Endothelial cell of umbilical vein (primary cell): ENCODE data around the gene GORASP2. TPM values are rescaled to one million over a fixed set of nuclear protein-coding genes. Genes with fewer than 3 reads are reported as not detected.

Experiments used
- BruUV-seq: library from RNA; stranded (reverse); fragments of 400-500 nt; replicated peaks from 2 replicates; lab custom pipeline; 2021; lab: Mats Ljungman, UMichigan
- CTCF ChIA-PET: fragments of 300-600, 350-600 bp; sonication (Branson Sonifier 250); formaldehyde crosslinking; loops from one replicate; lab custom pipeline; 2021; ENCODE audit warnings: antibody characterized with exemption, inconsistent platforms; lab: Charles Lee
- POLR2A ChIA-PET: fragments of 300-600, 350-600 bp; sonication (Branson Sonifier 250); formaldehyde crosslinking; loops from one replicate; lab custom pipeline; 2021; ENCODE audit warnings: antibody characterized with exemption, inconsistent platforms; lab: Charles Lee
- DNase-seq: peaks from one replicate; pipeline ENCODE4 v3.0.0-alpha.2; 2011; ENCODE audit warnings: low read depth, low spot score
- FAIRE-seq: peaks from 2 replicates; lab custom pipeline; 2011; peaks lifted over from hg19 to GRCh38; lab: Jason Lieb, UNC
- H2AFZ ChIP-seq: 2 replicates; pipeline ENCODE4 v1.6.0; 2012; ENCODE audit warnings: low read depth, low read length, control low read depth, inconsistent platforms
- H3K27ac ChIP-seq: 2 replicates; pipeline ENCODE4 v1.5.1; 2011; ENCODE audit warnings: low read depth, mild to moderate bottlenecking, control low read depth, low read length, moderate library complexity; ENCODE audit not compliant: insufficient read depth
- H3K27me3 ChIP-seq, 2 experiments: 2 replicates each; pipeline versions ENCODE4 v1.6.0 to v1.6.1; 2011; ENCODE audit warnings: low read length in 2 of 2, mixed read lengths in 1 of 2; ENCODE audit not compliant: control insufficient read depth in 2 of 2, insufficient read depth in 2 of 2
- H3K36me3 ChIP-seq, 2 experiments: 2 replicates in 1 of 2; 3 replicates in 1 of 2; pipeline ENCODE4 v1.5.1; 2011; ENCODE audit warnings: low read length in 2 of 2, mild to moderate bottlenecking in 1 of 2, moderate library complexity in 1 of 2; ENCODE audit not compliant: control insufficient read depth in 2 of 2, insufficient read depth in 2 of 2; ENCODE audit errors: extremely low read depth in 1 of 2
- H3K4me1 ChIP-seq: 3 replicates; pipeline ENCODE4 v1.5.1; 2011; ENCODE audit warnings: mild to moderate bottlenecking, low read length; ENCODE audit not compliant: control insufficient read depth, insufficient read depth; ENCODE audit errors: extremely low read depth
- H3K4me2 ChIP-seq: 2 replicates; pipeline ENCODE4 v1.6.1; 2011; ENCODE audit warnings: low read length, control low read depth, mixed read lengths; ENCODE audit not compliant: insufficient read depth
- H3K4me3 ChIP-seq, 3 experiments: fragments of 200-600 bp in 1 of 3; sonication (generic), shearing (Covaris generic) in 1 of 3; replicated peaks in 1 of 3; 2 replicates each; pipeline ENCODE4 v1.5.1; 2011 to 2016; ENCODE audit warnings: control low read depth in 3 of 3, low read length in 3 of 3, mild to moderate bottlenecking in 2 of 3, inconsistent platforms in 1 of 3, low read depth in 1 of 3, moderate library complexity in 1 of 3; ENCODE audit not compliant: insufficient read depth in 1 of 3
- H3K79me2 ChIP-seq: 2 replicates; pipeline ENCODE4 v1.6.0; 2012; ENCODE audit warnings: low read length, inconsistent platforms; ENCODE audit not compliant: control insufficient read depth, insufficient read depth
- H3K9ac ChIP-seq: replicated peaks from 2 replicates; pipeline ENCODE3; 2011; ENCODE audit warnings: low read length, control low read depth; ENCODE audit not compliant: insufficient read depth; ENCODE audit errors: extremely low read depth
- H3K9me1 ChIP-seq: replicated peaks from 3 replicates; pipeline ENCODE4 v1.6.0; 2011; ENCODE audit warnings: mild to moderate bottlenecking, low read length; ENCODE audit not compliant: control insufficient read depth, insufficient read depth; ENCODE audit errors: extremely low read depth
- H3K9me3 ChIP-seq: replicated peaks from 2 replicates; pipeline ENCODE4 v1.5.1; 2012; ENCODE audit warnings: low read length, inconsistent platforms; ENCODE audit not compliant: control insufficient read depth, insufficient read depth
- H4K20me1 ChIP-seq: replicated peaks from 2 replicates; pipeline ENCODE3; 2011; ENCODE audit warnings: mild to moderate bottlenecking, low read length; ENCODE audit not compliant: control insufficient read depth, insufficient read depth; ENCODE audit errors: extremely low read depth
- EZH2 ChIP-seq: IDR thresholded peaks from 2 replicates; pipeline ENCODE4 v1.6.1; 2012; ENCODE audit warnings: borderline replicate concordance, low read depth, mild to moderate bottlenecking, moderate library complexity, low read length, inconsistent platforms; ENCODE audit not compliant: severe bottlenecking
- FOS ChIP-seq: IDR thresholded peaks from 2 replicates; pipeline ENCODE4 v1.6.1; 2011; ENCODE audit warnings: mild to moderate bottlenecking, low read length, moderate library complexity, borderline replicate concordance; ENCODE audit not compliant: insufficient read depth
- GATA2 ChIP-seq: IDR thresholded peaks from 2 replicates; pipeline ENCODE4 v1.7.0; 2011; ENCODE audit warnings: low read depth, mild to moderate bottlenecking, moderate library complexity, mixed read lengths, low read length; ENCODE audit not compliant: insufficient read length, insufficient read depth
- JUN ChIP-seq: IDR thresholded peaks from 2 replicates; pipeline ENCODE4 v1.6.1; 2011; ENCODE audit warnings: borderline replicate concordance, low read depth; ENCODE audit not compliant: insufficient read length, insufficient read depth
- MYC ChIP-seq: IDR thresholded peaks from one replicate; pipeline ENCODE4 v1.6.1; 2011; ENCODE audit warnings: mild to moderate bottlenecking, low read depth, low read length
- POLR2A ChIP-seq: IDR thresholded peaks from 2 replicates; pipeline ENCODE4 v1.6.1; 2012; ENCODE audit warnings: low read depth, mild to moderate bottlenecking, control low read depth, low read length
- POLR2AphosphoS5 ChIP-seq: IDR thresholded peaks from 2 replicates; pipeline ENCODE4 v1.6.1; 2012; ENCODE audit warnings: low read depth, mild to moderate bottlenecking, control low read depth, low read length, moderate library complexity; ENCODE audit not compliant: insufficient read depth
- dilution Hi-C: fragments of 300-500 bp; cut with MboI; formaldehyde crosslinking; loops from one replicate; pipeline ENCODE4 v1.15.0; 2019; ENCODE audit warnings: low sequenced_read_pairs; ENCODE audit not compliant: extremely low pct_ligation_motif_present
- intact Hi-C: fragments of 100-400 bp; cut with micrococcal nuclease; formaldehyde crosslinking; loops from one replicate; pipeline ENCODE4 v1.10.0; 2022
- polyA plus RNA-seq, 4 experiments: library from polyadenylated mRNA; depleted of rRNA in 3 of 4; stranded (reverse) in 3 of 4; unstranded in 1 of 4; fragments of >200 nt; gene quantifications; 2 replicates each; pipeline versions ENCODE4 v1.2.1 to v1.2.3, GENCODE V29; 2011 to 2012; ENCODE audit warnings: missing spikeins in 1 of 4
- total RNA-seq: library from RNA; stranded (reverse); gene quantifications from 2 replicates; pipeline ENCODE4 v1.2.3, GENCODE V29; 2021
- TF ChIP-seq, protein P1 (sequence below), 2 donors: IDR thresholded peaks; 1 replicate in 1 of 2; 2 replicates in 1 of 2; pipeline ENCODE4 v1.5.1; 2011; ENCODE audit warnings: low read length in 2 of 2, mild to moderate bottlenecking in 2 of 2, moderate library complexity in 2 of 2, control low read depth in 1 of 2, inconsistent platforms in 1 of 2, low read depth in 1 of 2; ENCODE audit not compliant: insufficient read depth in 1 of 2; ENCODE audit errors: extremely low read depth in 1 of 2
- TF ChIP-seq, protein P2 (sequence below): IDR thresholded peaks from 2 replicates; pipeline ENCODE4 v1.6.1; 2011; ENCODE audit not compliant: insufficient read depth, insufficient read length

Gene GORASP2
- total and polyA plus RNA-seq, 2 donors (not counting 3 experiments of a cell fraction or from before 2014, with no cell fraction given) = 104 to 245 TPM

DNA sequence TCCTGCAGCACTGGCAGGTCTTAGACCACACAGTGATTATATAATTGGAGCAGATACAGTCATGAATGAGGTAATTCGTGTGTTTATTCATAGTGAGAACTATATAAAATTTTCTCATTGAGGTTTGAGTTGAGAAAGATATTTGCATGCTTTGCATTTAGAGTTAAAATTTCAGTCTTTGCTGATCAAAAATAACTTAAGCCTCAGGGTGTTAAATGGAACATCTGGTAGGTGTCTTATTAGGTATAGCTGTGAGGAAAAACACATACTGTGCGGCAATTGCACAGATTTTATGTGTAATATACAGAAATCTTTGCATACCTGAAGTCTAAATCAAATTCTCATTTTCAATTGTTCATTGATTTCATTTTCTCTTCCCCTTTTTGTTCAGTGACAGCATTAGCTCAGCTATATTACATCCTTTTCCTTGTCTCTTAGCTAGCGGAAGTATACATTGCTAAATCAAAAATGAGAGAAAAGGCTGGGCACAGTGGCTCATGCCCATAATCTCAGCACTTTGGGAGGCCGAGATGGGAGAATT, 21.2 kb downstream of the GORASP2 start:
- no TSS peak for BruUV-seq

DNA sequence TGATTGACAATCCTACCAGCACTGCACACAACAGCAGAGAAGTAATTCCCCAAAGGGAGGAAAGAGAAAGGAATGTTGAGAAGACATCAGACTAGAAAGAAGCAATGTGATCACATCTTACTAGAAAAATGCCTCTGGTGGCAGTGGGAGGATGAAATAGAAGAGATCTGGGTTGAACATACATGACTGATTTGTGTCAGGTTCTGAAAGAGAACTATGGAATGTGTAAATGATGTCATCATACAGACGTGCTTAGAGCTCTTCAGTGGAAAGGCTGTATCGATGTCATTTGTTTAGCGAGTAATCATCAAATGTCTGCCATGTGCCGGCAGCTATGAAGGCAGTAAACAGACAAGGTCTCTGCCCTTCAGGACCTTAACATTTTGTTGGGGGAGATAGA, 24.9 kb downstream of the GORASP2 start:
- Histone ChIP-seq H3K4me2 (no peak overlapping the region), H3K9ac (no peak overlapping the region), H2AFZ (no peak overlapping the region), H3K9me1 (no peaks in the 10 kb centered on the region), H3K9me3 (no peaks in the 10 kb centered on the region), H3K79me2 (no peaks in the 10 kb centered on the region), H3K36me3 (peaks cover 34 to 42% of the 10 kb centered on the region in 2 experiments), H4K20me1 (peaks cover 2% of the 10 kb centered on the region), H3K4me1 (no peaks in the 10 kb centered on the region), H3K27me3 (no peaks in the 10 kb centered on the region), H3K27ac (no peak overlapping the region), H3K4me3 (no peak overlapping the region)
- intact Hi-C loops = no loop called here
- dilution Hi-C loops = no loop called here
- CTCF ChIA-PET = no interaction called here
- DNase-seq (no peak), FAIRE-seq (no peak)
- BruUV-seq = no TSS peak
- POLR2A ChIA-PET = no interaction called here
- TF ChIP-seq POLR2AphosphoS5 (no peak), FOS (no peak), POLR2A (no peak), GATA2 (no peak), EZH2 (no peak), MYC (no peak), JUN (no peak)
- TF ChIP-seq, protein P1, sequence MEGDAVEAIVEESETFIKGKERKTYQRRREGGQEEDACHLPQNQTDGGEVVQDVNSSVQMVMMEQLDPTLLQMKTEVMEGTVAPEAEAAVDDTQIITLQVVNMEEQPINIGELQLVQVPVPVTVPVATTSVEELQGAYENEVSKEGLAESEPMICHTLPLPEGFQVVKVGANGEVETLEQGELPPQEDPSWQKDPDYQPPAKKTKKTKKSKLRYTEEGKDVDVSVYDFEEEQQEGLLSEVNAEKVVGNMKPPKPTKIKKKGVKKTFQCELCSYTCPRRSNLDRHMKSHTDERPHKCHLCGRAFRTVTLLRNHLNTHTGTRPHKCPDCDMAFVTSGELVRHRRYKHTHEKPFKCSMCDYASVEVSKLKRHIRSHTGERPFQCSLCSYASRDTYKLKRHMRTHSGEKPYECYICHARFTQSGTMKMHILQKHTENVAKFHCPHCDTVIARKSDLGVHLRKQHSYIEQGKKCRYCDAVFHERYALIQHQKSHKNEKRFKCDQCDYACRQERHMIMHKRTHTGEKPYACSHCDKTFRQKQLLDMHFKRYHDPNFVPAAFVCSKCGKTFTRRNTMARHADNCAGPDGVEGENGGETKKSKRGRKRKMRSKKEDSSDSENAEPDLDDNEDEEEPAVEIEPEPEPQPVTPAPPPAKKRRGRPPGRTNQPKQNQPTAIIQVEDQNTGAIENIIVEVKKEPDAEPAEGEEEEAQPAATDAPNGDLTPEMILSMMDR (IDR thresholded peaks at IDR 0.05; ENCODE audit: extremely low read depth in 1 of 2, insufficient read depth in 1 of 2, low read depth in 1 of 2, low read length in 2 of 2) = no peak
- TF ChIP-seq, protein P2, sequence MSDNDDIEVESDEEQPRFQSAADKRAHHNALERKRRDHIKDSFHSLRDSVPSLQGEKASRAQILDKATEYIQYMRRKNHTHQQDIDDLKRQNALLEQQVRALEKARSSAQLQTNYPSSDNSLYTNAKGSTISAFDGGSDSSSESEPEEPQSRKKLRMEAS = no peak

More for the DNA sequence above, 21.2 kb downstream of the GORASP2 start:
- H2AFZ ChIP-seq = no peak overlapping the region
- peaks cover 2% of the 10 kb centered on the region for H4K20me1 ChIP-seq
- FAIRE-seq (no peak), DNase-seq (no peak)
- H3K9ac ChIP-seq = no peak overlapping the region
- no peak overlapping the region for H3K27ac ChIP-seq
- no peak overlapping the region for H3K4me3 ChIP-seq
- ChIA-PET CTCF (interaction anchor here (1.2 kb wide), 1 partner anchor 9 kb away, joined by 3 read pairs; no protein-coding TSS in a partner anchor), POLR2A (no interaction called here)
- H3K36me3 ChIP-seq = peaks cover 28 to 31% of the 10 kb centered on the region in 2 experiments
- dilution Hi-C loops = no loop called here
- no peaks in the 10 kb centered on the region for H3K9me1 ChIP-seq
- TF ChIP-seq MYC (no peak), JUN (no peak)
- H3K27me3 ChIP-seq = no peaks in the 10 kb centered on the region
- intact Hi-C loops = no loop called here
- H3K4me2 ChIP-seq = no peak overlapping the region
- no peaks in the 10 kb centered on the region for H3K4me1 ChIP-seq
- no peaks in the 10 kb centered on the region for H3K9me3 ChIP-seq
- H3K79me2 ChIP-seq = peaks cover 30% of the 10 kb centered on the region
